ENCODE data around the gene HIRA.

DNA sequence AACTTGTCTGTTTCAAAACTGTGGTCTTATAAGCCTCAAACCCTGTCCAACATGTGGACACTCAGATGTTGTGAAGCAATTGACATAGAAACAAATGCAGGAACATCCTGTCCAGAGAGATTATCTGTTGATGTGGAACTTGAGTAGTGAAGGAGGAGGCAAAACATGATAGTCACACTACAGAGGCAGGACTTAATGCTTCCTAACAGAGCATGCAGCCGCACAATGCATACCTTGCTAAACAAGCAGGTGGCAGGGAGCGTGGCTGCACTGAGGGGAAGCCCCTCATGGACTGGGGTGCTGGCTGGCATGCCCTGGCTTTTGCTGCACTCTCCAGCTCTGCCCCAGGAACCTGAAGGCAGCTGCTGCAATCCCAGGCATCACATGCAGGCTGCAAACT, 10.6 kb upstream of the HIRA start:
- TF ChIP-seq CTCF (IDR thresholded peaks at IDR 0.05) (no peak), POLR2A (IDR thresholded peaks at IDR 0.05) (no peak), EP300 (IDR thresholded peaks at IDR 0.05) (no peak)

Measured in stomach (tissue), 4 donors.